Muscle of back (tissue), 11 donors: Measurements from ENCODE around the gene ZFP91. TPM values are rescaled to one million over a fixed set of nuclear protein-coding genes. Genes with fewer than 3 reads are reported as not detected.

Source experiments
- DNase-seq, 3 donors: peaks; one replicate each; pipeline versions ENCODE4 v3.0.0 to v3.0.0-alpha.2; 2013
- polyA plus RNA-seq, 10 donors: library from polyadenylated mRNA; unstranded; fragments of 120-200 nt; gene quantifications; one replicate each; pipeline ENCODE4 v1.2.1, GENCODE V29; 2013; ENCODE audit not compliant: insufficient read length in 10 of 10

Gene ZFP91
- polyA plus RNA-seq, 10 donors: 37.1 to 48.6 (median 43.2) TPM

DNA sequence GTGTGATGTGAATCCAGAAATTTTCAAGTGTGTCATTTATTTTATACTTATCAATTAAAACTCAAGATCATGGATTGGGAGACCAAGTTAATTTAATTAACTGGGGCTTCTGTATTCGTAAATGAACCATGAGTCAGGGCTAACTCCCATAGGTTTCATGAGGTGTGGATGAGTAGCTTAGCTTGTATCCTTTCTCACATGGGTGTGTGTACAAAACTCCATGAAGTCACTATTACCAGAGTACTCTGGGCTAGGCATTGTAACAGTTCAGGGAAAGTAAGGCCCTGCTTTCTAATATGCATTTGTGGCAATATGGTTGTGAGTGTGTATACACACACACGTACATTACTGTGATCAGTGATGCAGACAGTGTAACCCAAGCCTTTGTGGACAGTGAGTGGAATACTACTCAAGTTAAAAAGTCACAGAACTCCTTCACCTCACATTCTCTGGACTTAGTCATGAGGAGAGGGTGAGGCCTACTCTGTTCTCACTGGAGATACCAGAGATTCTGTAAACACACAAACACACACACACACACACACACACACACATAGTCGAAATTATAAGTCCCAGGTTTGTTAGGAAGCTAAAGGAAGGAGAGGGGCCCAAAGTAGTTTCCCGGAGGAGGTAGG lies 47.1 kb downstream of the ZFP91 start:
- DNase-seq: no peak

DNA sequence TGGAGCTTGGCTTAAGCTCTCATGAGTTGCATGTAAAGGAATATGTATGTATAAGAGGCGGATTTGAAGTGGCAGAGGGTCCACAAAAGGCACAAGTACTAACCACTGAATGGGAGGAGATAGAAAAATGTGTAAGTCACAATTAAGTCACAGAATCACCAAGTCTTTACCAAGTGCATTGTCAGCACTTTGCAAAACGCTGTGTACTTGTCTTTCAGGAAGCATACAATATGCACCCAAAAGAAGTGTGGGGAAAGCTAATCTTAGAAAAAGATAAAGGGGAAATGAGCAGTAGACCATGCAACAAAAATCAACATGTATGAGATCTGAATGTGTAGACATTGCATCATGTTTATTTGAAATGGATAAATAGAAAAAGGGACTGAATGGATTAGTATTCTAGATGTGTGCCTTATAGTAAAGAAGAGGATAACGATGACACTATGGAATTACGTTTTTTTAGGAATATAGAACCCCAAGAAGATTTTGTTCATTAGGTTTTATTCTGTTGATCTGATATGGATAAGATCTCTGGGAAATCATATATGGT lies 48.1 kb downstream of the ZFP91 start:
- no peak for DNase-seq

DNA sequence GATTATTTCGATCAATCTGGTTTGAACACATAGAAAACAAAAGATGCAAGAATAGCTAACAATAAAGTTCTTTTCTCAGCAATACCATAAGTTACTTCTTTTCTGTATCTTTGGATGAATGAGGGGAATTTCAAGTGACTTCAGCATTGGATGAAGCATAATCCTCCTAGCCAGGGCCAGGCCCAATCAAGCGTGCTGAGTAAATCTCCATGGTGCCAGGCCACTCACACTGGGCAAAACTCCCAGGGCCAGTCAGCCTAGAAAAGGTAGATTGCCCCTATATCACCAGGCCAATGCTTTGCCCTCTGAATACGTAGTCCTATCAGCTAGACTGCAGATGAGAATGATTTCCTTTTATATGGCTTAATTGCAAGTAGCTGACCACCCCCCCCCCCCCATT lies 49.6 kb downstream of the ZFP91 start:
- no peak for DNase-seq

DNA sequence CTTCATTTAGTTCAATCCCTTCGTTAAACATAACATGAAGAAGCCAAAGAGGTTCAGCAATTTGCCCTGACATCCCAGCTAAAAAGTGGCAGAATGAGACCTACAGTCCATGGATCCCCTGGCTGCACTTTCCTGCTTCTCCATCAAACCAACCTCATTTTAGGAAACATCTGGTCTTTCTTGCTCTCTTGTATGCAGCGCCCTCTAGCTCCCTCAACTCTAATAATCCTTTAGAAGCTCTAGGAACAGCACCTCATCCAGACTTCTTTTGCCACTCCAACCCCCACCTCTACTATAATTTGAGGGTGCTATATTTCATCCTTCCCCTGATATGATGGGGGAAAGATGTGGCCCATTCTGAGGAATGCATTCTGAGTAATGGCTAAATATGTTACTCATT lies 51.0 kb downstream of the ZFP91 start:
- DNase-seq: peak in 2 of 3 donors; percentile 12 to 36

DNA sequence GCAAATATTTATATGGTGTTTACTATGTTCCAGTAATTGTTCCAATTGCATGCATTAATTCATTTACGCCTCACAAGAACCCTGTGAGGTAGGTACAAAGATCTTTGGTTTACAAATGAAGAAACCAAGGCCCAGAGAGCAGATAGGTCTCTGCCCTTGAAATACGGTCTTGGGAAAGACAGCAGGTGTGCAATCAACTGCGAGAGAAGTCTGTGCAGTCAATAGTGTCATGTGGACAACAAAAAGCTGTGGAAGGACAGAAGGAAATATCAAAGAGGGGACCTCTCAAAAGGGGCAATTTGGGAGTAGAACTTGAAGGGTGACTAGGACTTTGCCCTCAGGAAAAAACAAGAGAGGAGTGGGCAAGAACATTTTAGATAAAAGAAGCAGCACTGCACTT lies 52.5 kb downstream of the ZFP91 start:
- DNase-seq: no peak

DNA sequence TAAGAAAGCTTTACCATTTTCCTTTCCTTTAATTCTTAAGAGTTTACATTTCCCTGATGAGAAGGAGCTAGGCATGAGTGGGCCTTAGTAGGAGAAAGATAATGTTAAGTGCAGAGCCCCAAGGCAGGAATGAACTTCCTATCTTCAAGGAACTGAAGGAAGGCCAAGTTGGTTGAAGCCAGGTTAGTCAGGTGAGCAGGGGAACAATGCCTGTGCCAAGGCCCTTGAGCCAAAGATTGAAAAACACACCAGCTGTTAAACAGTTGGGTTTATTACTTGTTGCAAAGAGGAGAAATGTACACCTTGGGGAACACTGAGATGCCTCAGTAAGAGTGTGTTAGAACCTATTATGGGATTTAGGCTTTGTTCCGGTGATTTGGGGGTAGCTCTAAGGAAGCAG lies 53.6 kb downstream of the ZFP91 start:
- DNase-seq: no peak

DNA sequence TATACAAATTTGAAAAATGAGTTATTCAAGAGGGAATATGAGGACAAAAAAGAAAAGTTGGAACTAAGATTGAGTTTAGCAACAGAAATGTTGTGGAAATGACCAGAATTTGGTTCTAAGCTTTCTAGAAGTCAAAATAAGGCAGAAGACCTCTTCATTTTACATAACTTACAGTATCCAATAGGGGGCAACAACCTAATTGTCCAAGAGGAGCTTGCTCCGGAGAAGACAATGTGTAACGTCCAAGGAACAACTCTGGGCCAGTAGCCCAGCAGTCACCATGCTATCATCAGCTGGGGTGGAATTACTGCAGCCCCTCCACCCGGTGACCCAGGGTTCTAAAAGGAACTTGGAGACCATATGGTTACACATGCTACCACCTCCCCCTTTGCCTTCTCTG lies 57.7 kb downstream of the ZFP91 start:
- DNase-seq: no peak

DNA sequence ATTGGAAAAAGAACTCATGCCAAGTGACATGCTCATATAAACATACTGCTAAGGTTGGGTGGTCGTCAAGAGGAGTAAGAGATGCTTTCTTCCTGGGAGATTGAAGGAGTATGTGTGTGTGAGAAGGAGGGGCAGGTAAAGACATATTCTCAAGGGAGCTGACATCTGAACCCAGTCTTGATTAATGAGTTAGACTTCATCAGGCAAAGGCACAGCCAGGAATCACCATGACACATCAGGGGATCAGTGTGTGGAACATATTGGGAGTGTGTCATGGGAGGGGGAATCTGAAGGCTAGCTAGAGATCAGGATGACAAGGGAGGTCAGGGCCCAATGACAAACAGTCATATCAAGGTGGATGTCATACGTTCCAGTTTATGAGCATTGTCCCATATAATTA lies 58.5 kb downstream of the ZFP91 start:
- DNase-seq: no peak

DNA sequence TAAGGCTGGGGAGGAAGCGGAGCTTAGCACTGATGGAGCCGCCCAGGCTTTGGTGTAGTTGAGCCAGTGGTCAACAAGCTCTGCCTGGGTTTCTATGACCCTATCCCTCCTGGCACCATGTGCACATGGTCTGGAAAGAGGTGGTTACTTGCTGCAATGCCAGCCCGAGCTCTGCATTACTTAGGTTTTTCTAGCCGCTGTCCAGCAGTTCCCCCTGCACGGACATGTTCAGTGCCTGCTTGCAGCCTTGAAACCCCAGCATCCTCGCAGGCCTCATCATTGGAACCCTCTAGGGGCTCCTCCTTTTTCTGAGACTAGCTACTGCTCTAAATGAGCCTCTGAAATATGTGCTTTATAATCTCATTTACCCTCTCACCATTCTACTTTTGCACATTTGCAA lies 60.2 kb downstream of the ZFP91 start:
- DNase-seq: no peak

DNA sequence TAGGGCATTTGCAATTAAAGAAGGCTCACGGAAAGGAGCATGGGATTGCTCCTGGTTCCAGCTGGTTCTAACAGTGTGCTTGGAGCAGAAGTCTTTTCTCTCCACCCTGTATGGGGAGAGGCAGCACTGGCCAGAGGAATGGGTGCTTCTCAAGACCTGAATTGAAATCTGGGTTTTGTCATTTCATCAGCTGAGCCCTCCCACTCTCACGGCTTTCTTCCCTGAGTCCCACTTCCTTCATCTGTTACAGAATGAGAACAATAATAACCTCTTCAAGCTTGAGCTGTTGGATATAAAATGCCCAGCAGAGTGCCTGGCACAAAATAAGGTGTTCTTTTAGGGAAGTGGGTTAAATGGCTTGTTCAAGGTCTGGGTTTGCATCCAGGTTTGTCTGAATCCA lies 60.8 kb downstream of the ZFP91 start:
- DNase-seq: no peak

DNA sequence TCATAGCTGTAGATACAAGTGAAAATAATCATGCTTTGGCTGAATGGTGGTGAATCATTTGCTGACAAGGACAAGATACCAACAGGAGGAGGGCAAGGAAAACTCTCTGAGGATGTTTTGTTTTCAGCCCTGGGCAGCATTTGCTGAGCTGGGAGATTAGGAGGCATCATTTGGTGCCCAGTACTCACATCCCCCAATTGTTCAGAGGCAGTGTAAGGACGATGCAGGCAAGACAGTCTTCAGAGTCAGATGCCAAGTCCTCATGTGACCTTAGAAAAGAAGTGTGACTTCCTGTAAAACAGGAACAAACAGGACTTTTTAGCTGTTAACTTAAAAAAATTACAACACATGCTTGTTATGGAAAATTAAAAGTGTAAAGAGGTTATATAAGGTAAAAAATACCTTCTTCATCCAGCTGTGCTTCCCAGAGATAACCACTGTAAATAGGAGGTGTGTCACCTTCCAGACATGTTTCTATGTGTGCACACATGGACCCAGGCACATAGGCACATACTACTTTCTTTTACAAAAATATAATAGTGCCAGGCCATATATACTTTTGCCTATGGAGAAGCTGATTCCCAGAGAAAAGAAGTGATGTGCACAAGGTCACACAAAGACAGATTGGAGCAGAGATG lies 61.6 kb downstream of the ZFP91 start:
- peak in 1 of 3 donors; percentile 1 for DNase-seq

DNA sequence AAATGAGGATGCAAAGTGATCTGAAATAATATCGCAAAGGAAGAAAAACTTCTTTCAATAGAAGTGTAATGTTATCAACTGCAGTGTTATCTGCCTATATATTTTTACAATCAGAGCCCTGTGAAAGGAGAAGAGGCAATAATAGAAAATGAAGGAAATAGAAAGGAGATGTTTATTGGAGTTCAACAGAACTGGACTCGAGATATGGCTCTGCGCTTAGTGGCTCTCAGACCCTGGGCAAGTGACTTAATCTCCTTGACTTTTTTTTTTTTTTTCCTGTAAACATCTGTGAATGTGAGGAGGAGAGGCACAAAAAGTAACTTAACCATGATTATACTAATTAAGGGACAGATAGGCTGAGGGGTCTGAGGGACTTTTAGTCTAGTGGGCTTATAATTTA lies 62.5 kb downstream of the ZFP91 start:
- DNase-seq: no peak

DNA sequence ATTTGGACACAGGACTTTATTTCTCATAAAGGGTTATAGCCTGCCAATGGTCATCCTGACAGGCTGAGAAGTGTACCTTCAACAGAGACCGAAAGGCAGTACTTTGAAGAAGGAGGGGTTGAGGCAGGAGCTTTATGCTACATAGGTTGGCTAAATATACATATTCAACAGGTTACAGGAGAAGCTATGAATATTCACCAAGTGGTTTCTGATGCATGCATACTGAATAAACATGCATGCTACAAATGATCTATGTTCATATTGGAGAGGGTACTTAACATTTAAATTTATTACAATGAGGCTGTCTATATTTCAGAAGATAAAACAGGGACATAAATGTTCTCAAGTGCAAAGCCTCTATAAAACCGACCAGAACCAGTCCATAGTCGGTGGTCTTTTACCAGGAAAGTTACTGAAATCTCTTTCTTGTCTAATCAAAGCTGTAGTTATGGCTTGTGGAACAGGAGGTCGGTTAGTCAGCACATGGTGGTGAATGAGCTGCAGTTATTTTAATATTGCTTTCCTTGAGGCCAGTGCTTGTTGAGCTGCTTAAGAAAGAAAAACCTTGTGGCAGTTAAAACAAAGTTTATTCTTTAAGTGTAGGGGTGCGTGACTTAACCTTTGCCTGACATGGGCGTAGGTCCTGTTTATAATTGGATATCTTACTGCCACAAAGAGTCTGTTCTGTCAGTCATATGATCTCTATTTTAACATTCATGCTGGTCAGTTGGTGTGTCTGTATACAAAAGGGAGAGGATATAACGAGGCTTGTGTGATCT lies 63.1 kb downstream of the ZFP91 start:
- no peak for DNase-seq

DNA sequence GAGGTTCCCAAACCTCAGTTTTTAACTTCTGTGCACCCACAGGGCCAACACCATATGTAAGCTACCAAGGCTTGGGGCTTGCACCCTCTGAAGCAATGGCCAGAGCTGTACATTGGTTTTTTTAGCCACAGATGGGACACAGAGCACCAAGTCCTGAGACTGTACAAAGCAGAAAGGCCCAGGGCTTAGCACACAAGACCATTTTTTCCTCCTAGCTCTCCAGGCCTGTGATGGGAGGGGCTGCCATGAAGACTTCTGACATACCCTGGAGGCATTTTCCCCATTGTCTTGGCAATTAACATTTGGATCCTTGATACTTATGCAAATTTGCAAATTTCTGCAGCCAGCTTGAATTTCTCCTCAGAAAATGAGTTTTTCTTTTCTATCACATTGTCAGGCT lies 67.0 kb downstream of the ZFP91 start:
- no peak for DNase-seq

DNA sequence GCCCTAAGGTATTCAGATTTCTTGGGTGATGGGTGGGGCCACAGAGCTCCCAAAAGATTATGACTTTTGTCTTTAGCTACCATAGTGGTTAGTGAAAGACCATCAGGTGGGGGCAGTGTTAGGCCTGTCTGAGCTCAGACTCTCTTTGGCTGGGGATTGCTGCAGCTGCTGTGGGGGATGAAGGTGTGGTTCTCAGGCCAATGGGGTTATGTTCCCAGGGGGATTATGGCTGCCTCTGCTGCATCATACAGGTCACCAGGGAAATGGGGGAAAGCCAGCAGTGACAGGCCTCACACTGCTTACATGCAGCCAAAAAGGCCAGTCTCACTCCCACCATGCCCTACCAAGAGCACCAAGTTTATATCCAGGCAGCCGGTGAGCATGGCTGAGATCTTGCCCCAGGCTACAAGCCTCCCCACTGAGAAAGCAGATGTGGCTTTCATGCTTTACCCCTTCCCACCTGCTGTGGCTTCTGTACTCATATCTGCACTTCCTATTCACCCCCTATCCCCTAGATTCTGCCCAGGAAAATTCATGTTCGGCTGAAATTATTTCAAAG lies 68.4 kb downstream of the ZFP91 start:
- no peak for DNase-seq

DNA sequence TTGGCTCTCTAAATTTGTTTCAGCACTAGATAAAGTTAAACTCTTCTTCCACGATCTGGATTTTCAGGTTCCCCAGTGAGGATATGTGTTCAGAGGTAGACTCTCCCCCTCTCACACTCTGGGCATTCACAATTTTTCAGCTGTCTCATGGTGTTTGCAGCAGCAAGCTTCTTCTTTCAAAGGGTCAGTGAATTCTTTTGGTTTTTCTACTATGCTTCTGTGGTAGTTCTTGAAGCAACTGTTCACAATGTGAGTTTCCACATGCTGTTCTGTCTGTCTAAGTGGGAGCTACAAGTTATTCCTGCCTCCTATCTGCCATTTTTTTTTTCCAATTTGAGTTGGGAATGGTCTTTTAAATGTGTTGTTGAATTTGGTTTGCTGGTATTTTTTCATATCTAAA lies 69.0 kb downstream of the ZFP91 start:
- no peak for DNase-seq

DNA sequence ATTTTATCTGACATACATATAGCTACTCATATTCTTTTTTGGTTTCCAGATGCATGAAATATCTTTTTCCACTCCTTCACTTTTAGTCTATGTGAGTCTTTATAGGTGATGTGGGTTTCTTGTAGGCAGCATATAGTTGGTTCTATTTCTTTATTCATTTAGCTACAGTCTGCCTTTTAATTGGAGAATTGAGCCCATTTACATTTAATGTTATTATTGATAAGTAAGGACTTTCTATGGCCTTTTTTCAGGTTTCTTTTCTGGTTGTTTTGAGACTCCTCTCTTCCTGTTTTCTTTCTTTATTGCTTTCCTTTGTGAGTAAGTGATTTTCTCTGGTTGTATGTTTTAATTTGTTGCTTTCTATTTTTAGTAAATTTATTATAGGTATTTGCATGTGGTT lies 70.8 kb downstream of the ZFP91 start:
- DNase-seq: no peak

DNA sequence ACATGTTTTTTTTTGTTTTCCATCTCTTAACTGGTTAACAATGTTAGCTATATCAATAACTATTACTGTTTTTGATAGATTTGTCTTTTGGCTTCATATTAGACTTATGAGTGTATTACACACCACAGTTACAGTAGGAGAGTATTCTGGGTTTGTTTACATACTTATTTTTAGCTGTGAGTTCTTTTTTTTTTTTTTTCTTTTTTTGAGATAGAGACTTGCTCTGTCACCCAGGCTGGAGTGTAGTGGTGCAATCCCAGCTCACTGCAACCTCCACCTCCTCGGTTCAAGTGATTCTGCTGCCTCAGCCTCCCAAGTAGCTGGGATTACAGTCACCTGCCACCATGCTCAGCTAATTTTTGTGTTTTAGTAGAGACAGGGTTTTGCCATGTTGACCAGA lies 71.6 kb downstream of the ZFP91 start:
- DNase-seq: no peak

DNA sequence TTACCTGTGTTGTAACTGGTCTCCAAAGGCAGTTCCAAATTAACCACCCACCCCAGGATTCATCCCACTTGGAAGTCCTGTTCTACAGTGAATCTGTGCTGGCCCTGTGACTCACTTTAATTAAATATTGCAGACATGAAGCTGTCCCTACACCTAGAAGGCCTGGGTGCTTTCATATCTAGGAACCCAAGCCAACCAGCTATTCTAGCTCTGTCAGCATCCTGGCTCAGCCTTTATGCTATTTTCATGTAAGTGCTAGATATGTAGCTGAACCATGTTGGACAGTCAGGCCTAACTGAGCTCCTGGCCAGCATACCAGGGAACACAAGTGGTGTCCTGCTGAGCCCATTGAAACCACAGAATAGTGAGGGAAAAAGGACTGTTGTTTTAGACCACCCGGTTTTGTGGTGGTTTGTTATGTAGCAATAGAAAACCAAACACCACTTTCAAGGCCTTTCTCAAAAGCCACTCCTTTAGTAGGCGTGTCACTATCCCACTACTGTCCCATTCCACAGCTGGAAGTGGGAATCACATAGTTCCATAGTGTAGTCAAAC lies 73.9 kb downstream of the ZFP91 start:
- DNase-seq: no peak

DNA sequence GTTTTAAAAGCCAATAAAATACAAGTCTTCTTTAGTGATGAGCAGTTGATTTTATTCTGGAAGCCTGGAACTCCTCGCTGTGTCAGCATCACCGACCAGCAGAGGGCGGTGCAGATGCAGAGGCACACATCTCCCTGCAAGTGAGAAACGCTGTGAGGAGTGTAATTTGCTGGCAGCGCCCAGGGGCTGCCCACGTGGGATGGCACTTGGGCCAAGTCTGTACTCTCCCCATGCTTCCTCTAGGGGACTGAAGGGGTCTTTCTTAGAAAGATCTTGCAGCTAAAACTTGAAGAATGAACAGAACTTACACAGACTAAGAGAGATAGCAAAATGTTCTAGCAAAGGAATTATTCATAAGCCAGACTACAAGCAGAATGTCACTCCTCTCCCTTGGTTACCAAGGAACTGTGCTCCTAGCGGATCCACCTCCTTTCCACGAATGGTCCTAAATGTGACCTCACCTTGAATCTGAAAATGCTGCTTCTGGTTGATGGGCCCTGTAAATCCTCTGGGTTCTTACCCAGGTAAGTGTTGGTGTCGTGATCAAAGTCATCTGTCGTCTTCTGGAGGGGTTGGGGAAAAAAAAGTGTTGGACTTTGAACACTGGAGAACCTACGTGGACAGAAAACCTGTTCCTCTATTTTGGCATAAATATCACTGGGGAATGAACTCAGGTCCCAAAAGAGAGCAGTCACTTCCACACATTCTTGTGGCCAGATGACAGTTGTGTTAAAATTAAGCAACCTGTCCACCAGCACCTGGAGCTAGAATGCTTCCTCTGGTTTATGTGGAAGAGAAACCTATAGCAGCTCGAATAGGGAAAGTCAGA lies 75.4 kb downstream of the ZFP91 start:
- peak; percentile 49 to 82 (median 74) for DNase-seq

DNA sequence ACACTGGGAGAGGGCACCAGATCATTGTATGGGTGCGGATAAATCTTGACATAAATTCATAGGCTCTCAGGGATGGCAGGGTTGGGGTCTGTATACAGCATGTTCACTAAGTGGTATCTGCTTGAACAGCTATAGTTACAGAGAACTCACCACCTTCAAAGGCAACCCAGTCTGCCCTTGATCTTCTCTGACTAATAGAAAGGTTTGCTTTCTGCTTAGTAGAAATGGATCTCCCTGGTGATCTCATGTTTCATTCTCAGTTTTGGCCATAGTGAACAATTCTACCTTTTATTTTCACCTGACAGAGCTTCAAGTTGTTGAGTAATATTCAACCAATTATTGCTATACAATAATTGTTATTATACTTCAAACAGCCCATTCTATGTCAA lies 76.0 kb downstream of the ZFP91 start:
- DNase-seq: no peak
